Measurements from ENCODE around the gene NELFA.

NELFA gene

DNA sequence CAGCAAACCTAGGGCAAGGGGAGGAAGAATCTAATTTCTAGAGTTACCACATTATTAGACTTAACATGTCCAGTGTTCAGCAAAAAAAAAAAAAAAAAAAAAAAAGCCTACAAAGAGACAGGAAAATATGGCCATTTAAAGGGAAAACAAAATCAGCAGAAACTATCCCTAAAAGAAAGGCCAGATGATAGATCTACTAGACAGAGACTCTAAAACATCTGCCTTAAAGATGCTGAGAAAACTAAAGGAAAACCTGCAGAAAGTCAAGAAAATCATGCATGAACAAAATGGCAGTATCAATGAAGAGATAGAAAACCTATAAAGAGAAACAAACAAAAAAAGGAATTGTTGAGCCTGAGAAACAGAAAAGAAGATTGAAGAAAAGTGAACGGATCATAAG is 43.8 kb downstream of the NELFA start:
- DNase-seq (ENCODE audit: low read depth) = no peak

DNA sequence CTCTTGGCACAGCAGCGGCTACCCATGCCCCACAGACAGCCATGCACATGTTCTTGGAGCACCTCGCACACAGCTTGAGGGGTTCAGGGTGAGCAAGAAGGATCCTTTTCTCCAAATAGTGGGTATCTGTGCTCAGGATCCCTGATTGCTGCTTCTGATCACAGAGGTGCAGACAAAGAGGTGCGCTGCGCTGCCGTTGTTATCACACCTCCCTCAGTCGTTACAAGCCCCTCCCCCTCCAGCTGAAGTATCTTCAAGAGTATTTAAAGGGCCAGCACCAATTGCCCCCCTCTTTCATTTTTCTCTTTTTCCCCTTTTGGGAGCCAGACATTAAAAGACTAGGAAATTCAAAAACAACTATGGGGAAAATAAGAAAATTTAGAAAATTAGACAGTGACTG is 44.3 kb downstream of the NELFA start:
- DNase-seq (ENCODE audit: low read depth) = no peak

- no peak for DNase-seq (ENCODE audit: low read depth)
These were observed 45.8 kb downstream of the NELFA start for GRCh38 chr4:1962980-1963379.

DNA sequence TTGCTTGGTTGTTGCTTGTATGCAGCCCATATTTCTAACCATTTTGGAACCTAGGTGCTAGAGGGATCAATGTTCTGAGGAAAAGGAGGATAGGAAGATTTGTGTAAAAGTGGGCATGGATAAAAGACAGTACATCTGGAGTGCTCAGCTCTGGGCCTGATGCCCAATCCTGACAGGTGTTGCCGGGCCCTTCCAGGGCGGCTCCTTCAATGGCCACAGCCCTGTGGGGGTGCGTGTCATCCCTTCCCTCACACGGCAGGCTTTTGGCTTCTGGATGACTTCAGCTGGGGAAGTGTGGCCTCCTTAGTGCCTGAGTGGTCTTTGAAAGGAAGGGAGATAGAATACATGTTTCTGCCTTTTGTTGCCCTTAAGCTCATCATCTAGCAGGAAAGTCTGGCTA is 47.2 kb downstream of the NELFA start:
- DNase-seq (ENCODE audit: low read depth) = no peak

GRCh38 chr4:1961038-1961437 is 47.7 kb downstream of the NELFA start:
- no peak for DNase-seq (ENCODE audit: low read depth)

GRCh38 chr4:1960170-1960825 is 48.5 kb downstream of the NELFA start:
- no peak for DNase-seq (ENCODE audit: low read depth)

- no peak for DNase-seq (ENCODE audit: low read depth)
These were observed 49.7 kb downstream of the NELFA start for GRCh38 chr4:1959104-1959384.

- no peak for DNase-seq (ENCODE audit: low read depth)
These were observed 50.3 kb downstream of the NELFA start for GRCh38 chr4:1958276-1959103.

- no peak for DNase-seq (ENCODE audit: low read depth)
These were observed 52.1 kb downstream of the NELFA start for GRCh38 chr4:1956631-1957030.

- no peak for DNase-seq (ENCODE audit: low read depth)
These were observed 55.4 kb downstream of the NELFA start for GRCh38 chr4:1953335-1953734.

DNA sequence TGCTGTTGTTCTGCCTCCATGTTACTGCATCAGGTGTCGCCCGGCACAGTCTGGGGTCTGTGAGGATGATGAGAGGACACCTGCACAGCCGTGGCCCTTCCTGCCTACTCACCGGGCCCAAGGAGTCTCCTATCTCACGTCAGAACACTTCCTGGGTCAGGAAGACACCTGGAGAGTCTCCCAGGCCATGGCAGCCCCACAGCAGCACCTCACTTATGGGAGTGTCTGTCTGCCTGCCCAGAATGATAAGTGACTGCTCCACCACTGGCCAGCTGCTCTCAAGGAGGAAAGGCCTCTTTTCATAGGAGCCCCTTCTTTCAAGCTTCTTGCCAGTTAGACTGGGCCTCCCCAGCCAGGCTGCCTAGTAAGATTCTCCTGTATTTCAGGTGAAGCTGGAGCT is 56.1 kb downstream of the NELFA start:
- DNase-seq (ENCODE audit: low read depth) = no peak

GRCh38 chr4:1952058-1952700 is 56.6 kb downstream of the NELFA start:
- DNase-seq (ENCODE audit: low read depth) = no peak

- DNase-seq (ENCODE audit: low read depth) = no peak
These were observed 58.4 kb downstream of the NELFA start for GRCh38 chr4:1950369-1950768.

- no peak for DNase-seq (ENCODE audit: low read depth)
These were observed 59.8 kb downstream of the NELFA start for GRCh38 chr4:1948892-1949436.

DNA sequence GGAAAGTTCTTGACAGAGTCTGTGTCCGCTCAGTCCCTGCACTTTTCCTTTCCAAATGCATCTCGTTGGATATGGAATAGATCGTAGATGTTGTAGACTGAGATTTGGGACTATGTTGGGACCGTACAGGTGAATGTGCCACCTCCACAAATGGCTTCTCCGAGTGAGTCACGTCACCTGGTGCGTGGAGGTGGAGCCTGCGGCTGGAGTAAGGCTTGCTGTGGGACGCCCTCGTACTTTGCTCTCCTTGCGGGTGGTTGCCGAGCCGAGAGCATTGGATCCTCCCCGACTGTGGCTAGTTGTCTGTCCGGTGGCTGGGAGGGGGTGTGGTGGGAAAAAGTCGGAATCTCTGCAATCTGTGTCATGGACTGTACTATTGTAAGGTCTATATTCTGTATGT is 60.5 kb downstream of the NELFA start:
- no peak for DNase-seq (ENCODE audit: low read depth)

- DNase-seq (ENCODE audit: low read depth) = no peak
These were observed 62.9 kb downstream of the NELFA start for GRCh38 chr4:1945912-1946311.

DNA sequence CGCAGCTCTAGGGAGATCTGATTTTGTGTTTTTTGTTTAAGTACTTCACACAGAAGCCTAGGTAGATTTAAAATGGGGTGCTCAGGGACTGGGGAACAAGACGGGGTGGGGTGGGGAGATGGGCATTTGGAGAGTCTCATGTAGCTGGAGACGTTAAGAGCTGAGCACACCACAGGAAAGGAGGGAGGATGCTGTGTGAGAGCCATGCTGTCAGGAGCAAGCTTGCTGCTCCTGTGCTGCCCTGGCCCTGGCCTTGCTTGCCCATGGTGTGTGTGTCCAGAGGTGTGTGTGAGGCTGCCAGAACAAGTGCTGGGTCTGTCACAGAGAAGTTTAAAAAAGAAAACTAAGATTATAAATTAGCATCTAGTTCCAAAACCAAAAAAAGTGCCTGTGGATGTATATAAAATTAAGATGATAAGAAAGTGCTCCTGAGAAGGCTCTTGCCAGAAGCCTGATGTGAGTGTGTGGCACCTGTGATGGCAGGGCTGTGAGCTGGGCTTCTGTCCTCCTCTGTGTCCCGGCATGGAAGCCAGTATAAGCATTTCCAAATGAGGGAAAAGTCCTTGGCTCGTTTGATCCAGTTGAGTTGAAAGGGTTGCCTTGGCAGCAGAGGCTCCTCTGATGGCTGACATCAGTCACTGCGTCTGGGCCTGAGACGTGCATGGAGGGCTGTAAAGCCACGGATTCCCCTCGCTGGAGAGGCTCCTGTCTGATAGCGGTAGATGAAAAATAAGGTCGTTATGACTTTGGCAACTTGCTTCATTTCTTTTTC is 63.5 kb downstream of the NELFA start:
- no peak for DNase-seq (ENCODE audit: low read depth)

DNA sequence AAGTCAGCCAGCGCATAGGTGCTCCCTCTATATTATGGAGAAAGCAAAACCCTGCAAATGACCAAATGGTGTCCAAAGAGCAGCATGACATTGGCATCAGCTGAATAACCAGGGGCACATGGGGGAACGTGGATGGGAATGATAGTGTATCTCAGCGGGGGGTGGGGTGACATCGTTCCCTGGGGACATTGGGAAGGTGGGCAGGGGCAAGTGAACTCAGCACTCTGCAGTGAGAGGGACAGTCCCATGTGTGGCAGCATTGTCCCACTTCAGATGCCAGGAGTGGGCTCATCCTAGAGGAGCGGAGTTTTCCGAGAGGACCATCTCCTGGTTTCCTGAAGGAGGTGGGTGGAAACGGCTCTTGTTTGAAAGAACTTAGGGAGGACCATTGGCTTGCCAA is 64.8 kb downstream of the NELFA start:
- no peak for DNase-seq (ENCODE audit: low read depth)

DNA sequence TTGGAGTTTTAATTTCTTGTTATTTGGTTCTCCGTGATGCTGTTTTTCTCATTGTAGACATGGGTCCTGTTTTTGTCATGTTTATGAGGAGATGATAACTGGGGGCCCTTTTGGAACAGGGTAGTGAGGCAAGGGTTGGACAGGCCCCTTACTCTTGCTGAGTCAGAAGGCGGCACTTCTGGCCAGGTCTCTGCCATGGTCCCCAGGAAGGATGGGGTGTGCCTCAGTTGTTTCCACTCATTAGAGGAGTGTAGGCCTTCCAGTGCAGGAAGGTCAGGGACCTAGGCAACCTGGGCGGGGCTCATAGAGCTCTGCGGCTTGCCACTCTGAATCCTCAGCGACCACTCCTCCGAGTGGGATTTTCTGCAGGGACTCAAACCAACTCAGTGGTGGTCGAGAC is 68.2 kb downstream of the NELFA start:
- no peak for DNase-seq (ENCODE audit: low read depth)

DNA sequence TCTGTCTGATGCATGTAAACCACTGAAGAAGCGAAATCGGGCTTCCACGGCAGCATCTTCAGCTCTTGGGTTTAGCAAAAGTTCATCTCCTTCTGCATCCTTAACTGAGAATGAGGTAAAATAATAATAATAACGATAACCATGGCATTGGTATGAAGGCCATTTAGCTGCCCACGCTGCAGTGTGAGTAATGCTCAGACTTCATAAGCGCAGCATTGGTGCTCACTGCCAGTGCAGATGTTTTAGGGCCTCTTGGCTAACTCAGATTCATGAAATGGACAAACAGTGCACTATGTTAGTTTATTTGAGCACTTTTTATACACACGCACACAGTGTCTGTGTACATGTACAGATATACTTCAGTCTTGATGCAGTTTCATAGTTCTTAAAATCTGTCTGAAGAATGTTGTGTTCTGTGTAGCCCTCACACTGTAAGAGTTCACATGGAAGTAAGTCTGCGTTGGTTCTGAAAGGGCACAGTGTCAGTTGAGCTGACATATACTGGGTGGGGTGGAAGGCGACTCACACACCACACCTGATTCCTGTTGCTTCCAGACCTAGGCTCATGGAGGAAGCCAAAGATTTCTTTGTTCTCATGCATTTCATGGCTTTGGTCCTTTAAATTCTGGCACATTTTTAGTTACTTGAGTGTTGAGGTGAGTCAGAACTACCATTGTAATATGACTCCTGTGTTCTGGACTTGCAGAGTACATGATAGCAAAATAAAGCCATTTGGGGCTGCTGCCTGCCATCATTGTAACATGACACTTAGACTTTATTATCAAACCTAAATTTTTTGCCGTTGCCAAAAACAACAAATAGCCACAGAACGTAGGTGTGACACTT is 68.9 kb downstream of the NELFA start:
- peak; percentile 79 for DNase-seq (ENCODE audit: low read depth)

DNA sequence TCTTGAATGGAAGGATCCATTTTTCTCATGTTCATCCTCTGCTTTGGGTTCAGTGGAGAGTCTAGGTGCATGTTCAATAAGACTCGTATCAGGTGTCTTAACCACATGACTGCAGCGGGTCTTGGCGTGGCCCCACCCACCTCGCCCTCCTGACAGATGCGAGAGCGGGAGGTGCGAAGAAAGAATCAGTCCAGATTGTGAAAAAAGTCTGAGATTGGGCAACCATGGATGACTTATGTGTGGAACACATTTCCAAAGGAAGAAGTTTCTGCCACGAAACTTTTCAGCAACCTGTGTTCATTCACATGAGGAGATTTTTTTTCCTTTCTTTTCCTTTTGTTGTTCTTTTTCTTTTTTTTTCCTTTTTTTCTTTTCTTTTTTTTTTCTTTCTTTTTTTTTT is 70.7 kb downstream of the NELFA start:
- no peak for DNase-seq (ENCODE audit: low read depth)

- DNase-seq (ENCODE audit: low read depth) = no peak
These were observed 71.2 kb downstream of the NELFA start for GRCh38 chr4:1937550-1937949.

All from fibroblast of the conjunctiva (primary cell).